HG02852 (cell line): Measurements from ENCODE around the gene YIPF5.

ENCODE experiments used
- ATAC-seq: cut with Tn5 transposase; IDR thresholded peaks from one replicate; pipeline ENCODE4 v1.9.1; 2021; ENCODE audit warnings: mild to moderate bottlenecking, moderate library complexity; ENCODE audit not compliant: unreplicated experiment

The YIPF5 gene

DNA sequence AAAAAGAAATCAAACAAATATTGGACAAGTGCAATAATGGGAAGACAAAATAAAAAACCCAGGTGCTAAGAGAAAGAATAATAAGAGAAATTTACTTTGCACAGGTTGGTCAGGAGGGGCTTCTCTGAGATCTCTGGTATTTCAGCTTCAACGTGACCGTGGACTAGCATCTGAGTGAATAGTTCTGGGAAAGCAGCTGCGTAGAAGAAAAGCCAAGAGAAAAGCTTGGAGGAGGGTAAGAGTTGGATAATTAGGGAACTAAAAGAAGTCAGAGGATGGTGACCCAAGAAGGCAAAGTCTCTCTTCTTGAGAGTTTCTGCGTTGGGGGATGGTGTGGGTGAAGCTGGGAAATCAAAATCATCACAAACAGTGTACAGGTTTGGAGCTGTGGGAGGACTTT, 41.6 kb downstream of the YIPF5 start:
- ATAC-seq = no peak

DNA sequence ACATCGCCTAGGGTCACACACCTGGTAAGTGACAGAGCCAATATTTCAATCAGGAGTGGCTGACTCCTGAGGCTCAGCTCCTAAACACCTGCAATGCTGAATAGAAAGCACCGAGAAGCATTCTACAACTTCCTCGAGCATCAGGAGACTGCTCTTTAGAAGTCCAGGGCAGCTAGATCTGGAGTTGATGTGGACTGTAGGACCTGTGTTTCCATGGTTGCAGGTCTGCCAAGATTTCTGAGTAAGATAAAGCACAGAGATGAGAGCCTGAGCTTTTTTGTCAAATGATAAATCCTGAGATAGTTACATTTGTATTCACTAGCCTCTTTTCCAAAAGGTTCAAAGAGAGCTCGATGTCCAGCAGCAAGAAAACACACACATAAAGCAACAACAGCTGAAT, 43.8 kb downstream of the YIPF5 start:
- no peak for ATAC-seq

DNA sequence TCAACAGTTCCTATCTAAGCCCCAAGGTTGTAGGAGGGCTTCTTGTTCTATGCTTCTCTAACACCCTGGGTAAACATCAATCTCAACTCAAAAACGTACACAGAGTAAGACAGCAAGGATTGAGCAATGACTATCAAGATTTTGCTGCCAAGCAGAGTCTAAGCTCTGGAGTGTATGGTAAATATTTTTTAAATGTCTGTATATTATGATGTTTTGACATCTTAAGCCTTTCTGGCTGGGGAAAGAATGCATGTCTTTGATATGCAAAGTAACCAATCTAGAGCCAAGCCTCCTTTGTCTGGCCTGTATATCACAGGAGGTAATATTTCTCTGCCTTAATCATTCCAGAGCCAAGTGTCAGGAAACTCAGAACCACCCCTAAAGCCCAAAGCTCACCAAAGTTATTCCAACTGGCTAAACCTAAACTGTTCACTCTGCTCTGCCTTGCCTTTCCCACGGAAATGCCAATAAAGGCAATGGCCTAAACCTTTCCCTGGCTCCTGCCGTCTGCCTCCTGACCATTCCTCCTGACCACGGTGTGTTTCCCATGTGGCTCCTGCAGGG, 45.2 kb downstream of the YIPF5 start:
- no peak for ATAC-seq

DNA sequence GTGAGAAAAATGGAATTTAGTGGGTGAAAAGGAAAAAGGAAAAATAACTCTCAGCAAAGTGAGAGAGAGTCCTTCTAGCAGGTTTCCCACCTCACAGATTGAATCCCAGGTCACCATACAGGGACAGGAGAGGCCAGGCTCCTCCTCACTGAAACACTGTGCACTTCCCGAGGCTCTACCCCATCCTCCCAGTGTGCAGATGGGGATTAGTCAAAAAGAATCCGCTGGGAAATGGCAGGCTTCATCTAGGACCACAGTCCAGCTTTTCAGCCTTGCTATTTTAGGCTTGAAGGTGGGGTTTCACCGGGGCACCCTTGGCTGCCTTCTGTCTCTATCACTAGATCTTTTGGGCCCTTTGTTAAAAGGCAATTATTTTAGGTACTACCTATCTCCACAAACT, 47.8 kb downstream of the YIPF5 start:
- no peak for ATAC-seq

GRCh38 chr5:144122081-144122480, 48.4 kb downstream of the YIPF5 start:
- ATAC-seq = no peak

- ATAC-seq = no peak
Measured at GRCh38 chr5:144121577-144121976, 48.9 kb downstream of the YIPF5 start.

DNA sequence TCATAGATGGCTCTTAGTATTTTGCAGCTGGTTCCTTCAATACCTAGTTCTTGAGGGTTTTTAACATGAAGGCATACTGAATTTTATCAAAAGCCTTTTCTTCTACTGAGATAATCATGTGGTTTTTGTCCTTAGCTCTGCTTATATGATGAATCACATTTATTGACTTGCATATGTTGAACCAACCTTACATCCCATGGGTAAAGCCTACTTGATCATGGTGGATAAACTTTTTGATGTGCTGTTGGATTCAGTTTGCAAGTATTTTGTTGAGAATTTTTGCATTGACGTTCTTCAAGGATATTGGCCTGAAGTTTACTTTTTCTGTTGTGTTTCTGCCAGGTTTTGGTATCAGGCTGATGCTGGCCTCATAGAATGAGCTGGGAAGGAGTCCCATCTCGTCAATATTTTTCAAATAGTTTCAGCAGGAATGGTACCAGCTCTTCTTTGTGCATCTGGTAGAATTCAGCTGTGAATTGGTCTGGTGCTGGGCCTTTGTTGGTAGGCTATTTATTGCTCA, 49.7 kb downstream of the YIPF5 start:
- ATAC-seq = no peak

DNA sequence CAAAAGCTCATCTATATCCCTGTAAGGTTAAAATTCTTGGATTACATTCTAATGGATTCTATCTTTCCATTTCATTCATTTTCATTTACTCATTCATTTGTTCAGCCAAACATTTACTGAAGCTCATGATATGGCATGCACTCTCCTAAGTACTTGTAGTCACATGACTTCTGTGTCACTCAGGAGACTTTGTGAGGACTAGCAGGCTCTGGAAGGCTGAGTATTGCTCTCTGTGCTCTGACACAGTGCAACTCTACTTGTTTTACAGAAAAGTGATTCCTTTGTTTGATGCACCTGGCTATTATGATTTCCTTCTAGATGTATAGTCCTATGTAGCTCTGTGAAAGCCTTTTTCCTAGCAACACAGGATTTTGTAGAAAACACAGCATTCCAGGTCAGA, 53.0 kb downstream of the YIPF5 start:
- ATAC-seq = no peak

GRCh38 chr5:144114571-144114970, 55.9 kb downstream of the YIPF5 start:
- ATAC-seq = no peak
